ENCODE results near the gene AAMDC.

Gene AAMDC

GRCh38 chr11:77820565-77821348 is at the start of gene AAMDC, which contains the start of gene RSF1:
AAMDC (plus strand) TSS chr11:77821144; CDS start chr11:77842497, 21,353 bp downstream.
RSF1 (minus strand) TSS chr11:77820722; CDS start chr11:77820714, 8 bp downstream.
- Histone ChIP-seq H3K36me3 (replicated peaks) (no peaks in the 10 kb centered on the region), H3K27ac (peak within 1 kb of the TSS; percentile 76), H3K4me3 (ENCODE audit: low read depth, low read length) (peak within 1 kb of the TSS; percentile 87), H3K27me3 (replicated peaks) (no peaks in the 10 kb centered on the region)
- TF ChIP-seq, protein P1, sequence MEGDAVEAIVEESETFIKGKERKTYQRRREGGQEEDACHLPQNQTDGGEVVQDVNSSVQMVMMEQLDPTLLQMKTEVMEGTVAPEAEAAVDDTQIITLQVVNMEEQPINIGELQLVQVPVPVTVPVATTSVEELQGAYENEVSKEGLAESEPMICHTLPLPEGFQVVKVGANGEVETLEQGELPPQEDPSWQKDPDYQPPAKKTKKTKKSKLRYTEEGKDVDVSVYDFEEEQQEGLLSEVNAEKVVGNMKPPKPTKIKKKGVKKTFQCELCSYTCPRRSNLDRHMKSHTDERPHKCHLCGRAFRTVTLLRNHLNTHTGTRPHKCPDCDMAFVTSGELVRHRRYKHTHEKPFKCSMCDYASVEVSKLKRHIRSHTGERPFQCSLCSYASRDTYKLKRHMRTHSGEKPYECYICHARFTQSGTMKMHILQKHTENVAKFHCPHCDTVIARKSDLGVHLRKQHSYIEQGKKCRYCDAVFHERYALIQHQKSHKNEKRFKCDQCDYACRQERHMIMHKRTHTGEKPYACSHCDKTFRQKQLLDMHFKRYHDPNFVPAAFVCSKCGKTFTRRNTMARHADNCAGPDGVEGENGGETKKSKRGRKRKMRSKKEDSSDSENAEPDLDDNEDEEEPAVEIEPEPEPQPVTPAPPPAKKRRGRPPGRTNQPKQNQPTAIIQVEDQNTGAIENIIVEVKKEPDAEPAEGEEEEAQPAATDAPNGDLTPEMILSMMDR (IDR thresholded peaks at IDR 0.05; ENCODE audit: low read depth, low read length, missing control alignments): peak; percentile 86
- peak; percentile 98 for DNase-seq
- in situ Hi-C loops (cut with HindIII; ENCODE audit: low pct_ligation_motif_present, low sequenced_read_pairs): no loop called here

DNA sequence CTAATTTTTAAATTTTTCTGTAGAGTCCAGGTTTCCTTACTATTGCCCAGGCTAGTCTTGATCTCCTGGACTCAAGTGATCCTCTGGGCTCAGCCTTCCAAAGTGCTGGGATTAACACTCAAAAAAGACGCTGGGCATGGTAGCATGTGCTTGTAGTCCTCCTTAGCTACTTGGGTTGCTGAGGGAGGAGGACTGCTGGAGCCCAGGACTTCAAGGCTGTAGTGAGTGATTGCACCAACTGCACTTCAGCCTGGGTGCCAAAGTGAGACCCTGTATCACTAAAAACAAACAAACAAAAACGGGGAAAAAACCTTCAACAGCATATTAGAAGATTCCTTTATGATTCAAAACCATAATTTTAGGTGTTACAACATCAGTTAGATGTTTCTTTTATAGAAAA is 45.0 kb upstream of the AAMDC start:
- no peak for DNase-seq
- in situ Hi-C loops (cut with HindIII; ENCODE audit: low pct_ligation_motif_present, low sequenced_read_pairs): no loop called here
- TF ChIP-seq, protein P1 (IDR thresholded peaks at IDR 0.05; ENCODE audit: low read depth, low read length, missing control alignments): no peak
- H3K36me3 ChIP-seq (replicated peaks): no peaks in the 10 kb centered on the region
- no peak overlapping the region for H3K27ac ChIP-seq
- H3K27me3 ChIP-seq (replicated peaks): no peaks in the 10 kb centered on the region
- H3K4me3 ChIP-seq (ENCODE audit: low read depth, low read length): no peak overlapping the region

DNA sequence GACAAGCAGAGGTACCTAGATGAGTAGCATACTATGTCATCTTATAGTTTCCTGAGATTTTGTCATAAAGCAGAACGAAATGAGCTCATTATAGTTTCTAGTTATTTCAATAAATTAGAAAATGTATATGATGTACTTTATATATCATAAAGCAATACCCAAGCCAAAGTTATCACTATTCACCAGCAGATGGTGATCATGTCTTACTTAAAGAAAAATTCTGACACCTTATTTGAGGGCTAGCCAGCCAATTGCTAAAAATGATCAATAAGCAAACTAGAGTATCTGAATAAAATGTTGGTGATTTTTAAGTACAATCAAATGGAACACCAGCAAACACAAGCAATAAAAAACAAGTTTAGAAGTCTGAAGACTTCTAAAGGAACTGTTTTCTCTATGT is 44.5 kb upstream of the AAMDC start:
- Histone ChIP-seq H3K27me3 (replicated peaks) (no peaks in the 10 kb centered on the region), H3K4me3 (ENCODE audit: low read depth, low read length) (no peak overlapping the region), H3K36me3 (replicated peaks) (no peaks in the 10 kb centered on the region), H3K27ac (no peak overlapping the region)
- TF ChIP-seq, protein P1 (IDR thresholded peaks at IDR 0.05; ENCODE audit: low read depth, low read length, missing control alignments): peak; percentile 18
- no peak for DNase-seq
- in situ Hi-C loops (cut with HindIII; ENCODE audit: low pct_ligation_motif_present, low sequenced_read_pairs): no loop called here

DNA sequence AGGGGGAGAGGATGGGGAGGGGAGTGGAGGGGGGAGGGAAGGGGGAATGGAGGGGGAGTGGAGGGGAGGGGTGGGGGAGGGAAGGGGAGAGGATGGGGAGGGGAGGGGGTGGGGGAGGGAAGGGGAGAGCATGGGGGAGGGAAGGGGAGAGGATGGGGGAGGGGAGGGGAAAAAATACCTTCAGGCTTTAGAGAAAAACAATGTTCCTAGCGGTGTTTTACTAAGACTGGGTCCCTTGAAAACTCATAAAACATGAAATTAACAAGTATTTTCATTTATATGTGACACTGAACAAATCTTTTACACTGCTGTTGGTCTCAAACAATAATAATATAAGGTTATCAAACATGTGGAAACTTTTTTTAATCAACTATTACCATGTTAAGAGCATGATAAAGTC is 42.8 kb upstream of the AAMDC start:
- DNase-seq: no peak
- no peak overlapping the region for H3K27ac ChIP-seq
- in situ Hi-C loops (cut with HindIII; ENCODE audit: low pct_ligation_motif_present, low sequenced_read_pairs): no loop called here
- TF ChIP-seq, protein P1 (IDR thresholded peaks at IDR 0.05; ENCODE audit: low read depth, low read length, missing control alignments): no peak
- no peaks in the 10 kb centered on the region for H3K27me3 ChIP-seq (replicated peaks)
- no peaks in the 10 kb centered on the region for H3K36me3 ChIP-seq (replicated peaks)
- H3K4me3 ChIP-seq (ENCODE audit: low read depth, low read length): no peak overlapping the region

- Histone ChIP-seq H3K27ac (no peak overlapping the region), H3K36me3 (replicated peaks) (no peaks in the 10 kb centered on the region), H3K4me3 (ENCODE audit: low read depth, low read length) (no peak overlapping the region), H3K27me3 (replicated peaks) (no peaks in the 10 kb centered on the region)
- TF ChIP-seq, protein P1 (IDR thresholded peaks at IDR 0.05; ENCODE audit: low read depth, low read length, missing control alignments): no peak
- in situ Hi-C loops (cut with HindIII; ENCODE audit: low pct_ligation_motif_present, low sequenced_read_pairs): no loop called here
- DNase-seq: no peak
Measured at GRCh38 chr11:77778549-77778948, 42.4 kb upstream of the AAMDC start.

Data from brain microvascular endothelial cell (primary cell).